Upper lobe of left lung (tissue), 4 donors: ENCODE data around the gene PRKG1.

ENCODE experiments used
- EP300 ChIP-seq, 4 donors: sonication (generic); formaldehyde crosslinking; IDR thresholded peaks; one replicate each; pipeline ENCODE4 v1.5.1; 2017; ENCODE audit warnings: antibody characterized with exemption in 4 of 4, control low read depth in 2 of 4
- POLR2A ChIP-seq, 4 donors: fragments of 450-650 bp; IDR thresholded peaks; one replicate each; pipeline ENCODE4 v1.5.1; 2016 to 2017; ENCODE audit warnings: antibody characterized with exemption in 4 of 4, mild to moderate bottlenecking in 2 of 4
- TF ChIP-seq, protein P1 (sequence below), 6 experiments: fragments of 450-650 bp in 4 of 6; fragments of 200-600 bp in 2 of 6; sonication (generic) in 2 of 6; IDR thresholded peaks; one replicate each; pipeline ENCODE4 v1.5.1; 2016 to 2019; ENCODE audit warnings: antibody characterized with exemption in 6 of 6

DNA sequence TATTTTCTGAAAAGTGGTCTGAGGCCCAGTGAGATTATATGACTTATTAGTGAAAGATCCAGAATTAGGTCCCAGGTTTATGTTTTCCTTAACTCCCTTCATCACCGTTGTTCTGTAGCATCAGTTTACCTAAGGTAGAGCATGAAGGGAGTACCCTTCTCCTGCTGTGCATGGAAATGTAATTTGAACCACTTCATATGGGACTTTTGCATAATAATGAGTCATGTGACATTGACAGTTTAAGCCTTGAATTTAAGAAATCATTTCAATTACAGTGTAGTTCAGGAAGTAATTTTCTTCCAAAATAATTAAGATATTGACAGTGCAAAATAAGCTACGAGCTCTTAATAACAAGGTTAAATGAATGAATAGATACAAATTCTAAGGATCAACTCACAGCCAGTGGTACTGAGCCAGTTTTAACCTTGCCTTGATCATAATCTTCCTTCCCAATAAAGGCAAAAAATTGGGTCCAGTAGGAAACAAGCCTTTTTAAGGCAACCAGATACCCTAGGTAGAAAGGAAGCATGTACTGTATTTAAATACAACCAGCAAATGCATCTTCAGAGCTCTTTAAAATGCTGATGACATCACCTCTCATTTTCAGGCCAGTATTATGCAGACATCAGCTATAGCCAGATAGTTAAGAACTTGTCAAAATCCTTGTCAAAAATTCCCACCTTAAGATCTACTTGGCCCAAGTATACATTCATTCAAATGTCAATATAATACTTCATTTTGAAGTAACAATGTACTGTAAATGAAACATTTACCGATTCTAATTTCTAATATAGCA is 1191.0 kb downstream of the PRKG1 start:
- TF ChIP-seq, protein P1, sequence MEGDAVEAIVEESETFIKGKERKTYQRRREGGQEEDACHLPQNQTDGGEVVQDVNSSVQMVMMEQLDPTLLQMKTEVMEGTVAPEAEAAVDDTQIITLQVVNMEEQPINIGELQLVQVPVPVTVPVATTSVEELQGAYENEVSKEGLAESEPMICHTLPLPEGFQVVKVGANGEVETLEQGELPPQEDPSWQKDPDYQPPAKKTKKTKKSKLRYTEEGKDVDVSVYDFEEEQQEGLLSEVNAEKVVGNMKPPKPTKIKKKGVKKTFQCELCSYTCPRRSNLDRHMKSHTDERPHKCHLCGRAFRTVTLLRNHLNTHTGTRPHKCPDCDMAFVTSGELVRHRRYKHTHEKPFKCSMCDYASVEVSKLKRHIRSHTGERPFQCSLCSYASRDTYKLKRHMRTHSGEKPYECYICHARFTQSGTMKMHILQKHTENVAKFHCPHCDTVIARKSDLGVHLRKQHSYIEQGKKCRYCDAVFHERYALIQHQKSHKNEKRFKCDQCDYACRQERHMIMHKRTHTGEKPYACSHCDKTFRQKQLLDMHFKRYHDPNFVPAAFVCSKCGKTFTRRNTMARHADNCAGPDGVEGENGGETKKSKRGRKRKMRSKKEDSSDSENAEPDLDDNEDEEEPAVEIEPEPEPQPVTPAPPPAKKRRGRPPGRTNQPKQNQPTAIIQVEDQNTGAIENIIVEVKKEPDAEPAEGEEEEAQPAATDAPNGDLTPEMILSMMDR (IDR thresholded peaks at IDR 0.05) = no peak
- no peak for TF ChIP-seq EP300 (IDR thresholded peaks at IDR 0.05)
- TF ChIP-seq POLR2A (IDR thresholded peaks at IDR 0.05) = no peak
